WERI-Rb-1 (cell line): Measurements from ENCODE around the gene OXCT1.

Experiments used
- DNase-seq: peaks from one replicate; pipeline ENCODE4 v3.0.0-alpha.2; 2020
- H3K27ac ChIP-seq: fragments of 250-450 bp; sonication (Bioruptor Pico); 2 replicates; pipeline ENCODE4 v1.5.1; 2020; ENCODE audit warnings: mild to moderate bottlenecking, moderate library complexity
- H3K27me3 ChIP-seq: fragments of 250-450 bp; sonication (Bioruptor Pico); 2 replicates; pipeline ENCODE4 v1.5.1; 2021; ENCODE audit warnings: mild to moderate bottlenecking, low read depth, moderate library complexity; ENCODE audit not compliant: insufficient read depth, severe bottlenecking
- H3K36me3 ChIP-seq: fragments of 250-450 bp; sonication (Bioruptor Pico); 2 replicates; pipeline ENCODE4 v1.5.1; 2020; ENCODE audit warnings: mild to moderate bottlenecking, moderate library complexity
- H3K4me3 ChIP-seq: 2 replicates; pipeline ENCODE4 v1.5.1; 2011; ENCODE audit warnings: low read depth, mild to moderate bottlenecking, control low read depth, low read length
- H3K9me3 ChIP-seq: fragments of 250-450 bp; sonication (Bioruptor Pico); 2 replicates; pipeline ENCODE4 v1.5.1; 2021; ENCODE audit warnings: mild to moderate bottlenecking, moderate library complexity; ENCODE audit not compliant: severe bottlenecking
- CTCF ChIP-seq: IDR thresholded peaks from 2 replicates; pipeline ENCODE4 v1.5.1; 2011; ENCODE audit warnings: low read depth, mild to moderate bottlenecking, control low read depth, inconsistent platforms, low read length

Gene OXCT1

GRCh38 chr5:41903382-41903891, 33.2 kb upstream of the OXCT1 start:
- Histone ChIP-seq H3K36me3 (peaks cover 22% of the 10 kb centered on the region), H3K9me3 (no peaks in the 10 kb centered on the region), H3K4me3 (peak overlapping the region; percentile 75), H3K27ac (peak overlapping the region; percentile 56), H3K27me3 (no peaks in the 10 kb centered on the region)
- TF ChIP-seq CTCF = no peak
- DNase-seq = no peak

- no peak for DNase-seq
- Histone ChIP-seq H3K9me3 (no peaks in the 10 kb centered on the region), H3K4me3 (no peak overlapping the region), H3K36me3 (no peaks in the 10 kb centered on the region), H3K27me3 (no peaks in the 10 kb centered on the region), H3K27ac (no peak overlapping the region)
- no peak for TF ChIP-seq CTCF
These were observed 26.0 kb upstream of the OXCT1 start for GRCh38 chr5:41896230-41896629.

GRCh38 chr5:41893074-41893851, 23.0 kb upstream of the OXCT1 start:
- Histone ChIP-seq H3K27me3 (no peaks in the 10 kb centered on the region), H3K27ac (no peak overlapping the region), H3K4me3 (no peak overlapping the region), H3K9me3 (no peaks in the 10 kb centered on the region), H3K36me3 (no peaks in the 10 kb centered on the region)
- no peak for DNase-seq
- TF ChIP-seq CTCF = no peak

GRCh38 chr5:41892031-41892430, 21.8 kb upstream of the OXCT1 start:
- Histone ChIP-seq H3K36me3 (no peaks in the 10 kb centered on the region), H3K27me3 (no peaks in the 10 kb centered on the region), H3K4me3 (no peak overlapping the region), H3K9me3 (no peaks in the 10 kb centered on the region), H3K27ac (no peak overlapping the region)
- no peak for TF ChIP-seq CTCF
- DNase-seq = no peak

GRCh38 chr5:41891066-41891707, 21.0 kb upstream of the OXCT1 start:
- no peak for TF ChIP-seq CTCF
- H3K36me3 ChIP-seq = no peaks in the 10 kb centered on the region
- H3K9me3 ChIP-seq = no peaks in the 10 kb centered on the region
- DNase-seq = no peak
- H3K4me3 ChIP-seq = no peak overlapping the region
- H3K27me3 ChIP-seq = no peaks in the 10 kb centered on the region
- no peak overlapping the region for H3K27ac ChIP-seq
